ENCODE data around the gene RAD51AP2. TPM values are rescaled to one million over a fixed set of nuclear protein-coding genes. Genes with fewer than 3 reads are reported as not detected.

Gene RAD51AP2
- total and polyA plus RNA-seq, 2 of the 13 experiments (the other 11 are each of a cell fraction or from before 2014, with no cell fraction given), result 0.11 to 0.12 TPM

DNA sequence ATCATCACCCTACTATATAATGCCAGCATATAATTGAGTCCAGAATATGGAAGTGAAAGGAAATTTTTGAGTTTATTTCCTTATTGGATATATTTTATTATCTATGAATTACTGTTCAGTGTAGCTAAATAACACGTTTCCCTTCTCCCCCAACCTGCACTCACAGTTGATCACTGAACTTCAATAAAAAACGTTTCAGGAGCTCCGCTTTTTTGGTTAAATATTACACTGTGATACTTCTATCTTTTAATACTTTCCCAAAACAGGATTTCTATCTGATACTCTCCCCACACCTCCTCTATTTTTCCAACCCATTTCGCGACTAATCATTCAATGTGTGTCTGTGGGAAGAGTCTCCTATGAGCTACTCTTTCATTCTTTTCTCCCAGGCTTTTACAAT lies 29.5 kb upstream of the RAD51AP2 start:
- Histone ChIP-seq H3K27me3 (ENCODE audit: control insufficient read depth in 1 of 2, insufficient read depth in 2 of 2, low read length in 2 of 2) (no peaks in the 10 kb centered on the region; a peak in 1 of 5 replicates), H4K20me1 (ENCODE audit: insufficient read depth, low read length) (no peaks in the 10 kb centered on the region), H3K79me2 (ENCODE audit: insufficient read depth, low read length) (peaks cover 96% of the 10 kb centered on the region), H3K4me1 (ENCODE audit: insufficient read depth, low read length) (peaks cover 83% of the 10 kb centered on the region), H3K4me3 (replicated peaks in 1 of 3; ENCODE audit: insufficient read depth in 1 of 3, low read depth in 2 of 3, low read length in 3 of 3) (peak overlapping the region in 1 of 3 experiments; percentile 50; a peak in 1 of 6 replicates), H3K27ac (ENCODE audit: extremely low read length, insufficient read depth, low read length) (peak overlapping the region; percentile 94), H3K4me2 (ENCODE audit: low read depth, low read length) (peak overlapping the region; percentile 97), H3K9ac (ENCODE audit: insufficient read depth, low read depth, low read length) (peak overlapping the region; percentile 57), H2AFZ (ENCODE audit: low read length) (no peak overlapping the region), H3K36me3 (replicated peaks in 1 of 2; ENCODE audit: control insufficient read depth in 1 of 2, insufficient read depth in 2 of 2, low read length in 2 of 2) (peaks cover 7 to 9% of the 10 kb centered on the region in 2 experiments; a peak in 4 of 5 replicates), H3K9me3 (ENCODE audit: low read length) (no peaks in the 10 kb centered on the region)
- CTCF ChIA-PET (ENCODE audit: low intra/inter-chr PET ratio, low total read pairs), result no interaction called here
- no TSS peak for BruUV-seq (replicated peaks)
- POLR2A ChIA-PET, result interaction anchor here (1.0 kb wide), 1 partner anchor 10 kb away, joined by 3 read pairs; no protein-coding TSS in a partner anchor
- WGBS (ENCODE audit: low lambda C conversion rate), result 71% methylated on average over 5 of the region's 5 CpGs
- in situ Hi-C loops (cut with HindIII; ENCODE audit: extremely low pct_ligation_motif_present, low pct_unique_long_range_greater_than_20kb), result loop anchor here (10.0 kb wide), 2 partner anchors 47 to 207 kb away; partner anchors contain the start of genes GEN1 and SMC6
- intact Hi-C loops (cut with micrococcal nuclease; ENCODE audit: unreplicated experiment), result no loop called here
- ATAC-seq (no peak), DNase-seq (ENCODE audit: low spot score) (no peak), FAIRE-seq (no peak)
- TF ChIP-seq, protein P1, sequence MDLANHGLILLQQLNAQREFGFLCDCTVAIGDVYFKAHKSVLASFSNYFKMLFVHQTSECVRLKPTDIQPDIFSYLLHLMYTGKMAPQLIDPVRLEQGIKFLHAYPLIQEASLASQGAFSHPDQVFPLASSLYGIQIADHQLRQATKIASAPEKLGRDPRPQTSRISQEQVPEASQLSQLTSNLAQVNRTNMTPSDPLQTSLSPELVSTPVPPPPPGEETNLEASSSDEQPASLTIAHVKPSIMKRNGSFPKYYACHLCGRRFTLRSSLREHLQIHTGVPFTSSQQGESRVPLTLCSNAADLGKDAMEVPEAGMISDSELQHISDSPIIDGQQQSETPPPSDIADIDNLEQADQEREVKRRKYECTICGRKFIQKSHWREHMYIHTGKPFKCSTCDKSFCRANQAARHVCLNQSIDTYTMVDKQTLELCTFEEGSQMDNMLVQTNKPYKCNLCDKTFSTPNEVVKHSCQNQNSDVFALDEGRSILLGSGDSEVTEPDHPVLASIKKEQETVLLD (CRISPR knock-in tag; IDR thresholded peaks at IDR 0.05; ENCODE audit: low read depth), result no peak
- TF ChIP-seq TP53 (CRISPR knock-in tag; conservative IDR thresholded peaks at IDR 0.05) (no peak), ZFAT (CRISPR knock-in tag; conservative IDR thresholded peaks at IDR 0.05) (no peak), PHF21A (CRISPR knock-in tag; IDR thresholded peaks at IDR 0.05) (no peak), ZNF713 (CRISPR knock-in tag; IDR thresholded peaks at IDR 0.05) (no peak), HNRNPUL1 (IDR thresholded peaks at IDR 0.05; ENCODE audit: low read depth, low read length) (no peak)
- TF ChIP-seq, protein P2, sequence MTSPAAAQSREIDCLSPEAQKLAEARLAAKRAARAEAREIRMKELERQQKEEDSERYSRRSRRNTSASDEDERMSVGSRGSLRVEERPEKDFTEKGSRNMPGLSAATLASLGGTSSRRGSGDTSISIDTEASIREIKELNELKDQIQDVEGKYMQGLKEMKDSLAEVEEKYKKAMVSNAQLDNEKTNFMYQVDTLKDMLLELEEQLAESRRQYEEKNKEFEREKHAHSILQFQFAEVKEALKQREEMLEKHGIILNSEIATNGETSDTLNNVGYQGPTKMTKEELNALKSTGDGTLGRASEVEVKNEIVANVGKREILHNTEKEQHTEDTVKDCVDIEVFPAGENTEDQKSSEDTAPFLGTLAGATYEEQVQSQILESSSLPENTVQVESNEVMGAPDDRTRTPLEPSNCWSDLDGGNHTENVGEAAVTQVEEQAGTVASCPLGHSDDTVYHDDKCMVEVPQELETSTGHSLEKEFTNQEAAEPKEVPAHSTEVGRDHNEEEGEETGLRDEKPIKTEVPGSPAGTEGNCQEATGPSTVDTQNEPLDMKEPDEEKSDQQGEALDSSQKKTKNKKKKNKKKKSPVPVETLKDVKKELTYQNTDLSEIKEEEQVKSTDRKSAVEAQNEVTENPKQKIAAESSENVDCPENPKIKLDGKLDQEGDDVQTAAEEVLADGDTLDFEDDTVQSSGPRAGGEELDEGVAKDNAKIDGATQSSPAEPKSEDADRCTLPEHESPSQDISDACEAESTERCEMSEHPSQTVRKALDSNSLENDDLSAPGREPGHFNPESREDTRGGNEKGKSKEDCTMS (CRISPR knock-in tag; conservative IDR thresholded peaks at IDR 0.05), result no peak
- TF ChIP-seq, protein P3, sequence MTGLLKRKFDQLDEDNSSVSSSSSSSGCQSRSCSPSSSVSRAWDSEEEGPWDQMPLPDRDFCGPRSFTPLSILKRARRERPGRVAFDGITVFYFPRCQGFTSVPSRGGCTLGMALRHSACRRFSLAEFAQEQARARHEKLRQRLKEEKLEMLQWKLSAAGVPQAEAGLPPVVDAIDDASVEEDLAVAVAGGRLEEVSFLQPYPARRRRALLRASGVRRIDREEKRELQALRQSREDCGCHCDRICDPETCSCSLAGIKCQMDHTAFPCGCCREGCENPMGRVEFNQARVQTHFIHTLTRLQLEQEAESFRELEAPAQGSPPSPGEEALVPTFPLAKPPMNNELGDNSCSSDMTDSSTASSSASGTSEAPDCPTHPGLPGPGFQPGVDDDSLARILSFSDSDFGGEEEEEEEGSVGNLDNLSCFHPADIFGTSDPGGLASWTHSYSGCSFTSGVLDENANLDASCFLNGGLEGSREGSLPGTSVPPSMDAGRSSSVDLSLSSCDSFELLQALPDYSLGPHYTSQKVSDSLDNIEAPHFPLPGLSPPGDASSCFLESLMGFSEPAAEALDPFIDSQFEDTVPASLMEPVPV (CRISPR knock-in tag; IDR thresholded peaks at IDR 0.05), result no peak
- TF ChIP-seq, protein P4, sequence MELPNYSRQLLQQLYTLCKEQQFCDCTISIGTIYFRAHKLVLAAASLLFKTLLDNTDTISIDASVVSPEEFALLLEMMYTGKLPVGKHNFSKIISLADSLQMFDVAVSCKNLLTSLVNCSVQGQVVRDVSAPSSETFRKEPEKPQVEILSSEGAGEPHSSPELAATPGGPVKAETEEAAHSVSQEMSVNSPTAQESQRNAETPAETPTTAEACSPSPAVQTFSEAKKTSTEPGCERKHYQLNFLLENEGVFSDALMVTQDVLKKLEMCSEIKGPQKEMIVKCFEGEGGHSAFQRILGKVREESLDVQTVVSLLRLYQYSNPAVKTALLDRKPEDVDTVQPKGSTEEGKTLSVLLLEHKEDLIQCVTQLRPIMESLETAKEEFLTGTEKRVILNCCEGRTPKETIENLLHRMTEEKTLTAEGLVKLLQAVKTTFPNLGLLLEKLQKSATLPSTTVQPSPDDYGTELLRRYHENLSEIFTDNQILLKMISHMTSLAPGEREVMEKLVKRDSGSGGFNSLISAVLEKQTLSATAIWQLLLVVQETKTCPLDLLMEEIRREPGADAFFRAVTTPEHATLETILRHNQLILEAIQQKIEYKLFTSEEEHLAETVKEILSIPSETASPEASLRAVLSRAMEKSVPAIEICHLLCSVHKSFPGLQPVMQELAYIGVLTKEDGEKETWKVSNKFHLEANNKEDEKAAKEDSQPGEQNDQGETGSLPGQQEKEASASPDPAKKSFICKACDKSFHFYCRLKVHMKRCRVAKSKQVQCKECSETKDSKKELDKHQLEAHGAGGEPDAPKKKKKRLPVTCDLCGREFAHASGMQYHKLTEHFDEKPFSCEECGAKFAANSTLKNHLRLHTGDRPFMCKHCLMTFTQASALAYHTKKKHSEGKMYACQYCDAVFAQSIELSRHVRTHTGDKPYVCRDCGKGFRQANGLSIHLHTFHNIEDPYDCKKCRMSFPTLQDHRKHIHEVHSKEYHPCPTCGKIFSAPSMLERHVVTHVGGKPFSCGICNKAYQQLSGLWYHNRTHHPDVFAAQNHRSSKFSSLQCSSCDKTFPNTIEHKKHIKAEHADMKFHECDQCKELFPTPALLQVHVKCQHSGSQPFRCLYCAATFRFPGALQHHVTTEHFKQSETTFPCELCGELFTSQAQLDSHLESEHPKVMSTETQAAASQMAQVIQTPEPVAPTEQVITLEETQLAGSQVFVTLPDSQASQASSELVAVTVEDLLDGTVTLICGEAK (IDR thresholded peaks at IDR 0.05), result no peak
- TF ChIP-seq, protein P4 (CRISPR knock-in tag; IDR thresholded peaks at IDR 0.05), result no peak

Measured in HepG2 (cell line).